RWPE2 (cell line): ENCODE measurements around the gene B4GALNT2.

Source experiments
- ATAC-seq: fragments of 200-7000 bp; cut with Tn5 transposase; 3 replicates; pipeline ENCODE4 v1.9.1; 2021; ENCODE audit warnings: low read depth
- DNase-seq: peaks from one replicate; pipeline ENCODE4 v3.0.0-alpha.2; 2020; ENCODE audit warnings: low spot score
- H3K27ac ChIP-seq: fragments of 450-650 bp; 2 replicates; pipeline ENCODE4 v1.5.1; 2017; ENCODE audit warnings: mild to moderate bottlenecking; ENCODE audit not compliant: poor library complexity, severe bottlenecking
- H3K27me3 ChIP-seq: fragments of 250-450 bp; sonication (Bioruptor Pico); 2 replicates; pipeline ENCODE4 v1.5.1; 2021; ENCODE audit warnings: mild to moderate bottlenecking, moderate library complexity; ENCODE audit not compliant: insufficient read depth, poor library complexity, severe bottlenecking
- H3K36me3 ChIP-seq: fragments of 250-450 bp; sonication (Bioruptor Pico); 2 replicates; pipeline ENCODE4 v1.5.1; 2020; ENCODE audit warnings: low read depth, mild to moderate bottlenecking, moderate library complexity
- H3K4me1 ChIP-seq: fragments of 250-450 bp; sonication (Bioruptor Pico); 2 replicates; pipeline ENCODE4 v1.5.1; 2021; ENCODE audit warnings: mild to moderate bottlenecking, moderate library complexity; ENCODE audit not compliant: insufficient read depth, poor library complexity, severe bottlenecking
- H3K4me3 ChIP-seq: fragments of 250-450 bp; sonication (Bioruptor Pico); 2 replicates; pipeline ENCODE4 v1.5.1; 2021; ENCODE audit warnings: mild to moderate bottlenecking, moderate library complexity; ENCODE audit not compliant: severe bottlenecking
- H3K9me3 ChIP-seq: fragments of 250-450 bp; sonication (Bioruptor Pico); 2 replicates; pipeline ENCODE4 v1.5.1; 2021; ENCODE audit warnings: mild to moderate bottlenecking, moderate library complexity; ENCODE audit not compliant: severe bottlenecking
- CTCF ChIP-seq: fragments of 450-650 bp; IDR thresholded peaks from one replicate; pipeline ENCODE4 v1.5.1; 2017; ENCODE audit warnings: mild to moderate bottlenecking, moderate library complexity; ENCODE audit not compliant: poor library complexity, severe bottlenecking

Gene B4GALNT2

GRCh38 chr17:49219987-49220386, 87.4 kb downstream of the B4GALNT2 start:
- Histone ChIP-seq H3K27ac (no peak overlapping the region), H3K4me3 (no peak overlapping the region), H3K36me3 (no peaks in the 10 kb centered on the region), H3K4me1 (no peaks in the 10 kb centered on the region), H3K27me3 (peaks cover 31% of the 10 kb centered on the region), H3K9me3 (no peaks in the 10 kb centered on the region)
- no peak for TF ChIP-seq CTCF
- DNase-seq, result no peak
- no peak for ATAC-seq

DNA sequence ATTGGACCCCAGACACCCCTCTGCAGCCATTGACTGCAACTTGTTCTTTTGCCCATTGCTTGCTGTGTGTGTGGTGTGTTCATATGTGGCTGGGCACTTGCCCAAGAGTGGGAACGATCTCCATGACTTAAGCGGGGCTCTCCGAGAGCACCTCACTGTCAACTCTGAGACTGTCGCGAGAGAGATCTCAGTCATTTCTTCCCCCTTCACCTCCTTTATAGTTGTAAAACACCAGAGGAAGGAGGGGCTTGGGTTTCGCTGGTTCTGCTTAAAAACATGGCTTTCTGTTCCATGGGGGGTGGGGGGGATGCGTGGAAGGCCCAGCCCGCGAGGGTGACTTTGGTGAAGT, 90.6 kb downstream of the B4GALNT2 start:
- no peaks in the 10 kb centered on the region for H3K36me3 ChIP-seq
- DNase-seq (no peak), ATAC-seq (no peak)
- no peaks in the 10 kb centered on the region for H3K4me1 ChIP-seq
- H3K27me3 ChIP-seq, result peaks cover 47% of the 10 kb centered on the region
- H3K9me3 ChIP-seq, result no peaks in the 10 kb centered on the region
- H3K27ac ChIP-seq, result no peak overlapping the region
- no peak for TF ChIP-seq CTCF
- no peak overlapping the region for H3K4me3 ChIP-seq

DNA sequence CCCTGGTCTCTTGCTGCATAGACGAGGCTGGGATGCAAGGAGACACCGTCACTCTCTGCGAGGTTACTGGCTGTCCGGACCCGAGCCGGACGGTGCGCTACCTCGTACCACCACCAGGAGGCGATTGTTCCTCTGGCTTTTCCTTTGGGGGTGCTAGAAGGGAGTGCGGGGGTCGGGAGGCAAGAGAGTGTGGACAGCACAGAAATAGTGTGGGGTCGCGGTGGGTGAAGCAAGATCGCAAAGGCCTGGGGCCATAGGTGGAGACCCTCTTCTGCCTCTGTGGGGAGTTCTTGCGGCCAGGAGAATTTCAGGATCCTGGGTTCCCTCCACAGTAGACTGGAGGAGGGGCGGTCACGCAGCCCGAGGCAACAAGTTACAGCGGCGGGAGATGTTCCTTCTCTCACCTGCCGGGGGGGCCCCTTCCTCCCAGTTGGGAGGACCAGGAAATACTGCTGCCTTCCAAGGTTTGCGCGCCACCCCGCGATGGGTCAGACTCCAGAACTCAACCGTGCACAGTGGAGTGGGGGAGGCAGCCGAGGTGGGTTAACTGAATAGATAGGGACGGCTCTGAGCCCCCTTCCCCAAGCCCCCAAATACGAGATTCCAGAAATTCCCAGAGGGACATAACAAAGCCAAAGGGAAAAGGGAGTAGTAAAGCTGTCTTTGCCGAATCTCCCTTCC, 91.1 kb downstream of the B4GALNT2 start:
- Histone ChIP-seq H3K9me3 (no peaks in the 10 kb centered on the region), H3K4me3 (no peak overlapping the region), H3K27me3 (peaks cover 47% of the 10 kb centered on the region), H3K36me3 (no peaks in the 10 kb centered on the region), H3K27ac (no peak overlapping the region), H3K4me1 (no peaks in the 10 kb centered on the region)
- TF ChIP-seq CTCF, result peak; percentile 72
- ATAC-seq (peak; percentile 25; the same call in 1 of the 3 replicates), DNase-seq (no peak)

- no peak overlapping the region for H3K4me3 ChIP-seq
- H3K27me3 ChIP-seq, result peaks cover 47% of the 10 kb centered on the region
- no peak for TF ChIP-seq CTCF
- no peaks in the 10 kb centered on the region for H3K9me3 ChIP-seq
- H3K27ac ChIP-seq, result no peak overlapping the region
- ATAC-seq, result peak; percentile 38; the same call in 1 of the 3 replicates
- DNase-seq, result no peak
- no peaks in the 10 kb centered on the region for H3K4me1 ChIP-seq
- no peaks in the 10 kb centered on the region for H3K36me3 ChIP-seq
These were observed 91.8 kb downstream of the B4GALNT2 start for GRCh38 chr17:49224198-49224996.

DNA sequence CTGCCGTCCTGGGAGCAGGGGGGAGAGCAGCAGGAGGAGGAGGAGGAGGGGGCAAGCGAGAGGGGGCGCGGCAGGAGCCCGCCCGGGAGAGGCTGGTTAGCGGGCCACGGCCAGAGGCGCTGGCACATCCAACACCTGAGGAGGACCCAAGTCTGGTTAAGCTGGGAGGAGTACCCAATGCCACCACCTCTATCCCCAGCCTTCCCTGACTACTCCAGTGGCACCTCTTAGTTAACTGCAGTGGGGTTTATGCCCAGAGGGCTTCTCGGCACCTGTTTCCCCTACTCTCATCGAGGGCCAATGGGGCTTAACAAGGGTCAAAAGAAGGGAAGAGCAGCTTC, 92.4 kb downstream of the B4GALNT2 start:
- Histone ChIP-seq H3K27ac (no peak overlapping the region), H3K27me3 (peaks cover 50% of the 10 kb centered on the region), H3K4me1 (no peaks in the 10 kb centered on the region), H3K9me3 (no peaks in the 10 kb centered on the region), H3K36me3 (no peaks in the 10 kb centered on the region), H3K4me3 (no peak overlapping the region)
- TF ChIP-seq CTCF, result no peak
- no peak for DNase-seq
- no peak for ATAC-seq
